ENCODE data around the gene OR2Z1. TPM values are rescaled to one million over a fixed set of nuclear protein-coding genes. Genes with fewer than 3 reads are reported as not detected.

Gene OR2Z1
- total RNA-seq, 1 experiment from 2014 or later: not detected

- ChIA-PET CTCF (no interaction called here), POLR2A (no interaction called here)
- no peak for ATAC-seq
- Mint-ChIP-seq H3K36me3 (peaks cover under 1% of the 10 kb centered on the region; the same call in 1 of the 2 replicates), H3K27me3 (ENCODE audit: low read depth) (peaks cover 23% of the 10 kb centered on the region), H3K4me3 (no peak overlapping the region), H3K9me3 (peaks cover 41% of the 10 kb centered on the region), H3K4me1 (no peaks in the 10 kb centered on the region), H3K27ac (no peak overlapping the region)
- TF ChIP-seq USF1 (CRISPR knock-in tag; IDR thresholded peaks at IDR 0.05): no peak
- TF ChIP-seq ZNF317 (CRISPR knock-in tag; IDR thresholded peaks at IDR 0.05; ENCODE audit: borderline replicate concordance, low read depth): no peak
- no peak for TF ChIP-seq PREB (CRISPR knock-in tag; IDR thresholded peaks at IDR 0.05; ENCODE audit: borderline replicate concordance)
- no peak for TF ChIP-seq RELA (CRISPR knock-in tag; IDR thresholded peaks at IDR 0.05; ENCODE audit: borderline replicate concordance)
- no peak for TF ChIP-seq AR (CRISPR knock-in tag; IDR thresholded peaks at IDR 0.05)
- no peak for TF ChIP-seq CREB1 (CRISPR knock-in tag; IDR thresholded peaks at IDR 0.05)
- TF ChIP-seq IRF2 (CRISPR knock-in tag; IDR thresholded peaks at IDR 0.05; ENCODE audit: borderline replicate concordance, low read depth): no peak
- no peak for TF ChIP-seq JUN (CRISPR knock-in tag; IDR thresholded peaks at IDR 0.05)
- TF ChIP-seq ZNF423 (CRISPR knock-in tag; IDR thresholded peaks at IDR 0.05): no peak
- no peak for TF ChIP-seq SMAD3 (CRISPR knock-in tag; IDR thresholded peaks at IDR 0.05; ENCODE audit: borderline replicate concordance)
- no peak for TF ChIP-seq IRF1 (CRISPR knock-in tag; IDR thresholded peaks at IDR 0.05)
- TF ChIP-seq HMGA2 (CRISPR knock-in tag; IDR thresholded peaks at IDR 0.05): no peak
- TF ChIP-seq EMX1 (CRISPR knock-in tag; IDR thresholded peaks at IDR 0.05): no peak
- no peak for TF ChIP-seq ZNF138 (CRISPR knock-in tag; conservative IDR thresholded peaks at IDR 0.05)
- no peak for TF ChIP-seq ERG (CRISPR knock-in tag; IDR thresholded peaks at IDR 0.05)
- TF ChIP-seq ZNF671 (CRISPR knock-in tag; IDR thresholded peaks at IDR 0.05): no peak
- DNase-seq (ENCODE audit: low spot score): no peak
Observed at GRCh38 chr19:8690753-8691539, 30.5 kb upstream of the OR2Z1 start.

DNA sequence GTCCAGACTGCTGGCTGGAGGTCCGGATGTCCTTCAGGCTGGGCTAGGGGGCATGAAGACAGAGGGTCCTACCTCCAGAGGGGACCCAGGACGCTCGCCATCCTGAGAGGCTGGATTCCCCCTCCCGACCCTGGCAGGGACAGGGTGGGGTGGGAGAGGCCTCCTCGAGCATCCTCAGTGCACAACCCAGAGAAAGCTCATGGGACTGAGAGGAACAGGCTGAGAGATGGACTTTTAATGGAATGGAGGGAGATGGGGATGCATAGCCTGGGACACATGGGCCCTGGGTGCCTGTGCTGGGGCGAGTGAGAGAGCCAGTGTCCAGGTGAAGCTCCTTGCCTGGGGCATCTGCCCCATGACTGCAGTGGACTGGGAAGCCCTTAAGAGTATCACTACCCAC, 25.9 kb upstream of the OR2Z1 start:
- H3K27me3 Mint-ChIP-seq (ENCODE audit: low read depth): peaks cover 27% of the 10 kb centered on the region
- peaks cover 43% of the 10 kb centered on the region for H3K9me3 Mint-ChIP-seq
- POLR2A ChIA-PET: no interaction called here
- CTCF ChIA-PET: interaction anchor here (1.9 kb wide), 1 partner anchor 114 kb away, joined by 29 read pairs; no protein-coding TSS in a partner anchor
- H3K36me3 Mint-ChIP-seq: peaks cover 9% of the 10 kb centered on the region; the same call in 1 of the 2 replicates
- DNase-seq (ENCODE audit: low spot score) (no peak), ATAC-seq (no peak)
- H3K27ac Mint-ChIP-seq: no peak overlapping the region
- H3K4me3 Mint-ChIP-seq: no peak overlapping the region
- no peaks in the 10 kb centered on the region for H3K4me1 Mint-ChIP-seq
- TF ChIP-seq NR2C2 (CRISPR knock-in tag; IDR thresholded peaks at IDR 0.05) (no peak), ZNF396 (CRISPR knock-in tag; IDR thresholded peaks at IDR 0.05; ENCODE audit: borderline replicate concordance) (no peak), NR1H2 (CRISPR knock-in tag; IDR thresholded peaks at IDR 0.05) (no peak), HMGA2 (CRISPR knock-in tag; IDR thresholded peaks at IDR 0.05) (no peak), FOXK1 (CRISPR knock-in tag; IDR thresholded peaks at IDR 0.05) (no peak), MYBL2 (CRISPR knock-in tag; IDR thresholded peaks at IDR 0.05) (no peak), SMAD3 (CRISPR knock-in tag; IDR thresholded peaks at IDR 0.05; ENCODE audit: borderline replicate concordance) (no peak), IRF1 (CRISPR knock-in tag; IDR thresholded peaks at IDR 0.05) (no peak), ERG (CRISPR knock-in tag; IDR thresholded peaks at IDR 0.05) (no peak), NFYB (CRISPR knock-in tag; conservative IDR thresholded peaks at IDR 0.05; ENCODE audit: low read depth) (no peak), E2F1 (CRISPR knock-in tag; IDR thresholded peaks at IDR 0.05) (no peak), GTF2I (CRISPR knock-in tag; conservative IDR thresholded peaks at IDR 0.05) (no peak)
